GM19025 (cell line): ENCODE results near the gene CXCL17.
"Not testable (repeated sequence)": the region's sequence is repeated elsewhere in the genome, so short reads cannot be mapped to it uniquely, and the experiment has no call there.

ENCODE experiments used
- ATAC-seq: cut with Tn5 transposase; IDR thresholded peaks from one replicate; pipeline ENCODE4 v1.9.1; 2021; ENCODE audit warnings: mild to moderate bottlenecking, low read depth, moderate library complexity; ENCODE audit not compliant: unreplicated experiment

CXCL17 gene

GRCh38 chr19:42442833-42443232 lies at the start of gene CXCL17:
Gene CXCL17 (minus strand): TSS chr19:42442946. CDS start chr19:42442832, 114 bp downstream.
- ATAC-seq = no peak

- ATAC-seq = no peak
Observed at GRCh38 chr19:42488783-42489521, 46.2 kb upstream of the CXCL17 start.

- ATAC-seq = no peak
Observed at GRCh38 chr19:42487798-42488178, 45.0 kb upstream of the CXCL17 start.

GRCh38 chr19:42487032-42487797 lies 44.5 kb upstream of the CXCL17 start:
- no peak for ATAC-seq

- not testable (repeated sequence) for ATAC-seq
Observed at GRCh38 chr19:42485036-42485435, 42.3 kb upstream of the CXCL17 start.

GRCh38 chr19:42480335-42481095 lies 37.8 kb upstream of the CXCL17 start:
- no peak for ATAC-seq

- no peak for ATAC-seq
Observed at GRCh38 chr19:42479736-42480135, 37.0 kb upstream of the CXCL17 start.

- no peak for ATAC-seq
Observed at GRCh38 chr19:42478765-42479311, 36.1 kb upstream of the CXCL17 start.

- ATAC-seq = no peak
Observed at GRCh38 chr19:42477933-42478332, 35.2 kb upstream of the CXCL17 start.

- ATAC-seq = no peak
Observed at GRCh38 chr19:42477117-42477516, 34.4 kb upstream of the CXCL17 start.

- ATAC-seq = no peak
Observed at GRCh38 chr19:42475366-42475765, 32.6 kb upstream of the CXCL17 start.

GRCh38 chr19:42474743-42475142 lies 32.0 kb upstream of the CXCL17 start:
- ATAC-seq = no peak

GRCh38 chr19:42473686-42474085 lies 30.9 kb upstream of the CXCL17 start:
- ATAC-seq = no peak

- ATAC-seq = no peak
Observed at GRCh38 chr19:42472402-42473147, 29.8 kb upstream of the CXCL17 start.

GRCh38 chr19:42471554-42472249 lies 29.0 kb upstream of the CXCL17 start:
- no peak for ATAC-seq

- ATAC-seq = no peak
Observed at GRCh38 chr19:42469311-42470235, 26.8 kb upstream of the CXCL17 start.

GRCh38 chr19:42468273-42468796 lies 25.6 kb upstream of the CXCL17 start:
- ATAC-seq = no peak

- no peak for ATAC-seq
Observed at GRCh38 chr19:42467183-42467760, 24.5 kb upstream of the CXCL17 start.
